GM13976 (cell line): Measurements from ENCODE around the gene LYPD8.

ENCODE experiments used
- DNase-seq: peaks from one replicate; pipeline ENCODE4 v3.0.0; 2012; ENCODE audit warnings: low spot score
- CTCF ChIP-seq: IDR thresholded peaks from 2 replicates; pipeline ENCODE4 v1.5.1; 2012; ENCODE audit warnings: borderline replicate concordance, mild to moderate bottlenecking; ENCODE audit not compliant: insufficient read depth; ENCODE audit errors: extremely low read depth, missing control alignments, control extremely low read depth
- in situ Hi-C: fragments of 300-500 bp; cut with MboI; formaldehyde crosslinking; loops from one replicate; pipeline ENCODE4 v1.12.0; 2022; ENCODE audit warnings: low sequenced_read_pairs, mixed read lengths, inconsistent platforms; ENCODE audit not compliant: unreplicated experiment

LYPD8 gene

GRCh38 chr1:248758352-248758751 lies 2.8 kb upstream of the LYPD8 start:
- TF ChIP-seq CTCF: no peak
- DNase-seq: no peak
- in situ Hi-C loops: no loop called here

- no peak for TF ChIP-seq CTCF
- in situ Hi-C loops: no loop called here
- DNase-seq: no peak
These were observed 2.2 kb upstream of the LYPD8 start for GRCh38 chr1:248757784-248758195.

- TF ChIP-seq CTCF: no peak
- DNase-seq: no peak
- in situ Hi-C loops: no loop called here
These were observed 1.1 kb upstream of the LYPD8 start for GRCh38 chr1:248756636-248757035.

GRCh38 chr1:248756151-248756550 lies 592 bp upstream of the LYPD8 start:
- no peak for TF ChIP-seq CTCF
- in situ Hi-C loops: no loop called here
- no peak for DNase-seq

- TF ChIP-seq CTCF: no peak
- no peak for DNase-seq
- in situ Hi-C loops: no loop called here
These were observed 1.8 kb downstream of the LYPD8 start for GRCh38 chr1:248753708-248754280.

GRCh38 chr1:248753029-248753594 lies 2.4 kb downstream of the LYPD8 start:
- in situ Hi-C loops: no loop called here
- no peak for TF ChIP-seq CTCF
- DNase-seq: no peak
